NB4 (cell line): ENCODE measurements around the gene HS3ST2.
A peak's percentile ranks its signal among the peaks of the same experiment; 100 is the strongest.

Source experiments
- DNase-seq: peaks from one replicate; pipeline ENCODE4 v3.0.0; 2010; ENCODE audit warnings: low read depth
- H3K4me3 ChIP-seq: one replicate; pipeline ENCODE4 v1.5.1; 2011; ENCODE audit warnings: mild to moderate bottlenecking, low read depth, low read length, moderate library complexity
- CTCF ChIP-seq: IDR thresholded peaks from one replicate; pipeline ENCODE4 v1.5.1; 2012; ENCODE audit warnings: low read depth, low read length
- MYC ChIP-seq: IDR thresholded peaks from 2 replicates; pipeline ENCODE4 v1.6.1; 2011; ENCODE audit warnings: low read depth, low read length
- POLR2A ChIP-seq: IDR thresholded peaks from 2 replicates; pipeline ENCODE4 v1.6.1; 2011; ENCODE audit warnings: mild to moderate bottlenecking; ENCODE audit not compliant: insufficient read length; ENCODE audit errors: extremely low read depth
- TF ChIP-seq, protein P1 (sequence below): IDR thresholded peaks from 2 replicates; pipeline ENCODE4 v1.6.1; 2011; ENCODE audit warnings: low read depth, low read length

The HS3ST2 gene

DNA sequence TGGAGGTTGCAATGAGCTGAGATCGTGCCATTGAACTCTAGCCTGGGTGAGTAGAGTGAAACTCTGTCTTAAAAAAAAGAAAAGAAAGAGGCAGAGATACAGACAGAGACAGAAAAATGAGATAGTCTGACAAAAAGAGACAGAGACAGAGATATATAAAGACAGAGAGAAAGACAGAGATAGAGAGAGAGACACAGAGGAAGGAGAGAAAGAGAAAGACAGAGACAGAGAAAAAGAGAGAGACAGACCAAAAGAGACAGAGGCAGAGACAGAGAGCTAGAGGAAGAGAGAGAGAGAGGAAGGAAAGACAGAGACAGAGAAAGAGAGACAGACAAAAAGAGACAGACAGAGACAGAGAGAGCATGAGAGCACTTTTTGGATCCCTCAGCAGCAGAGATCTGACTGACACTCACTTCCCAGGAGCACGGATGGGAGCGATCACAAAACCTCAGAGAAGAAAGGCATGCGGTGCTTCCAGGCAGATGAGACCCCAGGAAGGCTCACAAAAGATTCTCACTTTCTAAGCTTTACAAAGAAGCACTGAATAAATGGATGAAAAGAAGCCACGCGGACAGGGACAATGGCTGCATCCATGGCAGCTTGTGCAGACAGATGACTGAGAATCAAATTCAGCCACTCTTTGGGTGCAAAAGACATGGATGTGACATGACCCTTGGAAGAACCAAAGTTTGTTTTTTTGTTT is 38.6 kb upstream of the HS3ST2 start:
- H3K4me3 ChIP-seq = no peak overlapping the region
- no peak for DNase-seq
- TF ChIP-seq MYC = no peak
- no peak for TF ChIP-seq POLR2A
- TF ChIP-seq, protein P1, sequence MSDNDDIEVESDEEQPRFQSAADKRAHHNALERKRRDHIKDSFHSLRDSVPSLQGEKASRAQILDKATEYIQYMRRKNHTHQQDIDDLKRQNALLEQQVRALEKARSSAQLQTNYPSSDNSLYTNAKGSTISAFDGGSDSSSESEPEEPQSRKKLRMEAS = no peak
- no peak for TF ChIP-seq CTCF

DNA sequence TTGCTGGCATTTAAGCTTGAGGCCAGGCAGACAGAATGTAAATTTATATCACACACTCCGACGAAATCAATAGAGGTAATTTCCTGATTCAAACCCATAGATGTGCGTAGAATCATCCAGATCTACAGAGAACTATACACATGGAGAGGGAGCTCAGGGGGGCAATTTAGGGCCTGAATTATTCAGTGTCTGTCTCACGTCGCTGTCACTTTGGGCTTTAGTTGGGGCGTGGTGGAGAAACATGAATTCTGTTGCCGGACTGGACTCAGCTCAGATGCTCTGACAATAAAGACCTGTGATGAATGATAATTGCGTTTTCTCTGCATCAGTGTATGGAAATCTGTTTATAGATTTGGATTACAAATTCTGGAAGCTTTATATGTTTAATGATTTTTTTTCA is 32.5 kb upstream of the HS3ST2 start:
- DNase-seq = no peak
- H3K4me3 ChIP-seq = no peak overlapping the region
- TF ChIP-seq, protein P1 = no peak
- TF ChIP-seq CTCF = no peak
- no peak for TF ChIP-seq POLR2A
- no peak for TF ChIP-seq MYC

DNA sequence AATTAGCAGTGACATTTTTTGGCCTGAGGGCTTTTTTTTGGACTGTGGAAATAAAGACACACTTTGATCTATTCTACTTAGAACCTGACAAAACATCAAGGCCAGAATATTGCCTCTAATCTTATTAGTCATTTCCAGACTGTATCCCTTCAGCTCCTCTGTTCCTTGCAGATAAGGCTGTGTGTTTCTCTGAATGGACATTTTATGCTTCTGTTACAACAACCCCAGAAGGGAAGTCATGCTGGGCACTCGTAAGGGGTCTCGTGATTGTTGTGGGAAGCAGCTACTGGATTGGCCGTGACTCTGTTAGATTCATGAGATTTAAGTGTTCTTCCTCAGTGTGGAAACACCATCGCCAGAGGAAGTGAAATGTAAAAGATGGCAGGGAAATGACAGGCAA is 31.6 kb upstream of the HS3ST2 start:
- TF ChIP-seq POLR2A (no peak), MYC (no peak), CTCF (no peak)
- TF ChIP-seq, protein P1 = no peak
- H3K4me3 ChIP-seq = no peak overlapping the region
- DNase-seq = peak; percentile 52

DNA sequence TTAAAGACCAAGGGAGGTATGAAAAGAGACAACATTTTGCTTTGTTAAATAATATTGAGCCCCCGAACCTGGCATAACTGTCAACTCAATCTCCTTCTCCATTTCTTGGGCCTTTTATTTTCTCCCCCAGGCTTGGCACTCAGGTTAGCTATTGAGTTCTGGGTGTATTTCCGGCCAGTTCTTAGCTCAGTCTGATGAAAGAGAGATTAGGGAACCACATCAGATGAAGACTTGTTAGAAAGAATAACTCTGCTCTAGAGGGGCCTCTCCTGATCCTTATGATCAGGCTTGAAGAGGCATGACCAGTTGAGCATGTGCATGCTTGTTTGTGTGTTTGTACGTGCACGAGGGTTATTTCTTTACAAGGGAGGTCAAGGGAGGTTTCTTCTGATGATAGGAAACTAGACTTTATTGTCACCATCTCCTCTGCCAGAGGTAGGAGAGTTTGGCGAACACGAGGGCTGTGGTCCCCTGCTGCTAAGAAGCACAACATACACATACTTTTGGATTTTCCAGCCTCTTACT is 29.2 kb upstream of the HS3ST2 start:
- H3K4me3 ChIP-seq = no peak overlapping the region
- TF ChIP-seq POLR2A (no peak), MYC (no peak), CTCF (no peak)
- TF ChIP-seq, protein P1 = no peak
- DNase-seq = peak; percentile 49

DNA sequence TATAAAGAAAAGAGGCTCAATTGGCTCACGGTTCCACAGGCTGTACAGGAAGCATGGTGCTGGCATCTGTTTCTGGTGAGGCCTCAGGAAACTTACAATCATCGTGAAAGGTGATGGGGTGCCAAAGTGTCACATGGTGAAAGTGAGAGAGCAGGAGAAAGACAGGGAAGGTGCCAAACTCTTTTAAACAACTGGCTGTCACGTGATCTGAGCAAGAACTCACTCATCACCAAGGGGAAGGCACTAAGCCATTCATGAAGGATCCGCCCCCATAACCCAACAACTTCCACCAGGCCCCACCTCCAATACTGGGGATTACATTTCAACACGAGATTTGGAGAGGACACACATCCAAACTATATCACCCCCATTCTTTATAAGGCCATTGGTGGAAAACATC is 28.4 kb upstream of the HS3ST2 start:
- DNase-seq = peak; percentile 4
- no peak overlapping the region for H3K4me3 ChIP-seq
- TF ChIP-seq CTCF = no peak
